Fibroblast of pulmonary artery (primary cell): ENCODE data around the gene SLC7A4.

Source experiments
- DNase-seq: peaks from one replicate; pipeline ENCODE4 v3.0.0-alpha.2; 2010; ENCODE audit warnings: low read depth
- H3K4me3 ChIP-seq: replicated peaks from 2 replicates; pipeline ENCODE4 v1.5.1; 2011; ENCODE audit warnings: low read depth, mild to moderate bottlenecking, control low read depth, low read length, moderate library complexity
- TF ChIP-seq, protein P1 (sequence below): IDR thresholded peaks from 2 replicates; pipeline ENCODE4 v1.5.1; 2011; ENCODE audit warnings: mild to moderate bottlenecking, control low read depth, low read length, inconsistent platforms; ENCODE audit errors: missing control alignments

Gene SLC7A4

DNA sequence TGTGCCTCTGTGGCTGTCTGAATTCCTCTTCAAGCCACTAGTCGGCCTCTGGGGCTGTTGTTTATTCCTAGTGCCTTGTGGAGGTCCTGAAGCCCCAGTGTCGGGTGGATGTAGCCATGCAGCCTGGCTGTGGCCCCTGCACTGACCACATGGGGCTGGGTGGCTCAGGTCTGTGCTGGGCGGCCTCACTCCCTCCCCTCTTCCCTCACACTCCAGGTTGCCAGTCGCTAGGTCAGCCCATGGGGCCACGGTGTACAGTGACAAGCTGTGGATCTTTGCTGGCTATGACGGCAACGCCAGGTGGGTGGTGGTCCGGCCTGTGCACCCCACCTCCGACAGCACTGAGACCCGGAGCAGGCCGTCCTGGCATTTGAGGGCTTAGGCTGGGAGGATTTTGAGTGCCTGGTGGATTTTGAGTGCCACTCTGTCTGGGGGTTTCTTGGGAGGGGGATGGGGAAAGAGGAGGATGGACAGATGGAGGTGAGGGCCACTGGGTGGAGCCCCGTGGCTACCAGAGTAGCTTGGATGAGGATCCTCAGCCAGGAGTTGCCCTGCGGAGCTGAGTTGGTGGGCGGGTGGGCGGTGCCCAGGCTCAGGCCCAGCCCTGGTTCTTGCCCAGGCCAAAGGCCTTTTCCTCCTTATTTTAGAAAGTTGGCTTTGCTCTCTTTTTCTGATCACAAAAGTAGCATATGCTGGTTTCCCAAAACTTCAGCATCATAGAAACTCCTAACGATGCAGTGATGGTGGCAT, 43.6 kb downstream of the SLC7A4 start:
- no peak overlapping the region for H3K4me3 ChIP-seq
- no peak for DNase-seq
- TF ChIP-seq, protein P1, sequence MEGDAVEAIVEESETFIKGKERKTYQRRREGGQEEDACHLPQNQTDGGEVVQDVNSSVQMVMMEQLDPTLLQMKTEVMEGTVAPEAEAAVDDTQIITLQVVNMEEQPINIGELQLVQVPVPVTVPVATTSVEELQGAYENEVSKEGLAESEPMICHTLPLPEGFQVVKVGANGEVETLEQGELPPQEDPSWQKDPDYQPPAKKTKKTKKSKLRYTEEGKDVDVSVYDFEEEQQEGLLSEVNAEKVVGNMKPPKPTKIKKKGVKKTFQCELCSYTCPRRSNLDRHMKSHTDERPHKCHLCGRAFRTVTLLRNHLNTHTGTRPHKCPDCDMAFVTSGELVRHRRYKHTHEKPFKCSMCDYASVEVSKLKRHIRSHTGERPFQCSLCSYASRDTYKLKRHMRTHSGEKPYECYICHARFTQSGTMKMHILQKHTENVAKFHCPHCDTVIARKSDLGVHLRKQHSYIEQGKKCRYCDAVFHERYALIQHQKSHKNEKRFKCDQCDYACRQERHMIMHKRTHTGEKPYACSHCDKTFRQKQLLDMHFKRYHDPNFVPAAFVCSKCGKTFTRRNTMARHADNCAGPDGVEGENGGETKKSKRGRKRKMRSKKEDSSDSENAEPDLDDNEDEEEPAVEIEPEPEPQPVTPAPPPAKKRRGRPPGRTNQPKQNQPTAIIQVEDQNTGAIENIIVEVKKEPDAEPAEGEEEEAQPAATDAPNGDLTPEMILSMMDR = no peak

DNA sequence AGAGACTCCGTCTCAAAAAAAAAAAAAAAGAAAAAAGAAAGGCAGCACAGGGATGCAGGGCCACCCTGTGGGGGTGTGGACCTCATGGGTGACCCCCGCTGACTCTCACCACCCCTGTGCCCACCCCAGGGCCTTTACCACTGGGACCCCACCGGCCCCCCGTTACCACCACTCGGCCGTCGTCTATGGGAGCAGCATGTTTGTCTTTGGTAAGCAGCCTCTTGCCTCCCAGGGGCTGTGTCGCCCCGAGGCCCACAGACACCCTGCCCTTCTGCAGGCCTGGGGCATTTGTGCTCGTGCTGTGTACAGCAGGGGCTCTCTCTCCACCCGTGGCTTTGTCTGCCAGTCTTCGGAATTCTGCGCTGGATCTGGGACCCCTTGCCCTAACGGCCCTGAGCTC, 45.0 kb downstream of the SLC7A4 start:
- TF ChIP-seq, protein P1 = no peak
- DNase-seq = no peak
- no peak overlapping the region for H3K4me3 ChIP-seq

DNA sequence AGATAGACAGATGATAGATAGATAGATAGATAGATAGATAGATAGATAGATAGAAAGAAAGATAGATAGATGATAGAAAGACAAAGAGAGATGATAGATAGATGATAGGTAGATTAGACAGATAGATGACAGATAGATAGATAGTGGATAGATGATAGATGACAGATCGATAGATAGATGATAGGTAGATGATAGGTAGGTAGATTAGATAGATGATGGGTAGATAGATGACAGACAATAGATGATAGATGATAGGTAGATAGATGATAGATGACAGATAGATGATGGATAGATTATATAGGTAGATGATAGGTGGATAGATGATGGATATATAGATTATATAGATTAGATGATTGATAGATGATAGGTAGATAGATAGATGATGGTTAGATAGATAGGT, 46.0 kb downstream of the SLC7A4 start:
- TF ChIP-seq, protein P1 = no peak
- H3K4me3 ChIP-seq = no peak overlapping the region
- no peak for DNase-seq

DNA sequence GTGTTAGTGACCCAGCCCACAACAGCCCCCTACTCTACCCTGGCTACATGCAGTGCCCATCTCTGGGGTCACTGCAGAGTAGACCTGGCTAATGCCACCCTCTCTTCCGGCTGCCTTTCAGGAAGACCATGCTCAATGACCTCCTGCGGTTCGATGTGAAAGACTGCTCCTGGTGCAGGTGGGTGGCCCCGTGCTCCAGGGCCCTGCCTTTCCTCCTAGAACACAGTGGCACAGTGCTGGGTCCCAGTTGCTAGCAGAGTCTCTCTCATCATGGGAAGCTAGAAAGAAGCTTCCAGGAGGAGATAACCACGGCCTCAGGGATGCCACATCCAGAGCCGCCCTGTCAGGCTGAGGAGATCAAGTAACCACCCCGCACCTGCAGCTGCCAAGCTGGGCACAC, 46.6 kb downstream of the SLC7A4 start:
- DNase-seq = no peak
- TF ChIP-seq, protein P1 = no peak
- H3K4me3 ChIP-seq = no peak overlapping the region

DNA sequence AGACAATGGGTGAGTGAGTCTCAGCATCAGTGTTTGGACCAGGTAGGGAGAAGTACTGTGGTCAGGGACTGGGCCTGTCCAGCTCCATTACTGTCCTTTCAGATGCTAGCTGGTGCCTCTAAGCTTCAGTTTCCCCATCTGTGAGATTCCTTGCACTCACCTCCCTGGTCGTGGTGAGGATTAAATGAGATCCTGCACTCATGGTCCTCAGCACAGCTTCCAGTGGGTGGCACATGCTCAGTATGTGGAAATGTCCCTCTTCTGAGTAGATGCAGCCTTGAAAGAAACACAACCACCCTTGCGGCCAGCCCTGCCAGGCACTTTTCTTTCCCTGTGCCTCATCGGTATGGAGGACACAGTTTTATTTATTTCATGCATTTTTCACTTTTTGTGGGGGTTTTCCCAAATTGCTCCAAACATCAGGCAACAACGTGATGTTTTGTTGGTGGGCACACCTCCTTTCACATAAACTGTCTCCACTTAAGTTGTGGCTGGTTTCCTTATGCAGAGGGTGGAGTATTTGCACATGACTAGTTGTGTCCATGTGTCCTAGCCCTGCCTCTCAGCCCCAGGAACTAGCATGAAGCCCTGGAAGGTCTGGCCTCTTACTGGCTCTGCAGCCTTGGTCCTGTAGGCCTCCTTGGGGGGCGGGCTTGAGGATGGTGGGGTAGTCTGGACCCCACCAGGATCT, 49.1 kb downstream of the SLC7A4 start:
- TF ChIP-seq, protein P1 = no peak
- peak overlapping the region; percentile 74 for H3K4me3 ChIP-seq
- DNase-seq = no peak

DNA sequence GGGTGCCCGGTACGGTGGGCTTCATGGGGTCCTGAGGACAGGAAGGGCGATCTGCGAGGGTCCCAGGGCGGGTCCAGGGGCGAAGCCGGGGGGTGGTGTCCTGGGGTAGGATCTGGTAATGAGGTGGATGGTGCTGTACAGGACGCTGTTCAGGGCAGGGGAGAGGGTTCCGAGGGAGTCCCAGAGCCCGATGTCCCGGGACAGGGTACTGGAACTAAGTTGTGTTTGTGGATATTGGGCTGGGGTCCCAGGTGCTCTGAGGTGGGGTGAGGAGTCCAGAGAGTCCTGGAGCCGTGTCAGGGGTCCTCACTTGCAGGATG, 49.8 kb downstream of the SLC7A4 start:
- H3K4me3 ChIP-seq = peak overlapping the region; percentile 74
- no peak for DNase-seq
- TF ChIP-seq, protein P1 = no peak
